HepG2 (cell line): ENCODE measurements around the gene ALG14. TPM values are rescaled to one million over a fixed set of nuclear protein-coding genes. Genes with fewer than 3 reads are reported as not detected.

Experiments
- ARHGAP35 ChIP-seq: sonication (generic); formaldehyde crosslinking; IDR thresholded peaks from 2 replicates; pipeline ENCODE4 v1.9.0; 2022; ENCODE audit warnings: mild to moderate bottlenecking, inconsistent platforms, moderate library complexity, missing genetic modification reagents, borderline replicate concordance
- ARNTL ChIP-seq: sonication (generic); formaldehyde crosslinking; IDR thresholded peaks from 2 replicates; pipeline ENCODE4 v1.4.0; 2020; ENCODE audit warnings: mild to moderate bottlenecking, missing genetic modification reagents
- ATAD3A ChIP-seq: sonication (generic); formaldehyde crosslinking; IDR thresholded peaks from 2 replicates; pipeline ENCODE4 v1.4.0; 2020; ENCODE audit warnings: missing genetic modification reagents
- BCL6 ChIP-seq: IDR thresholded peaks from 2 replicates; pipeline ENCODE4 v1.6.1; 2016; ENCODE audit warnings: missing genetic modification reagents, missing compliant biosample characterization
- BRD4 ChIP-seq: sonication (generic); formaldehyde crosslinking; IDR thresholded peaks from 2 replicates; pipeline ENCODE4 v1.4.0; 2020; ENCODE audit warnings: missing genetic modification reagents
- DNMT1 ChIP-seq: sonication (generic); formaldehyde crosslinking; IDR thresholded peaks from 2 replicates; pipeline ENCODE4 v1.5.1; 2020; ENCODE audit warnings: mild to moderate bottlenecking, missing genetic modification reagents
- DPF2 ChIP-seq: sonication (generic); formaldehyde crosslinking; IDR thresholded peaks from 2 replicates; pipeline ENCODE4 v1.4.0; 2020; ENCODE audit warnings: mild to moderate bottlenecking, low read depth, missing genetic modification reagents, borderline replicate concordance
- HMG20B ChIP-seq: conservative IDR thresholded peaks from 2 replicates; pipeline ENCODE4 v1.6.1; 2016; ENCODE audit warnings: missing genetic modification reagents, missing compliant biosample characterization
- HNRNPUL1 ChIP-seq: fragments of 200-400 bp; formaldehyde crosslinking; IDR thresholded peaks from 2 replicates; pipeline ENCODE4 v1.6.1; 2017; ENCODE audit warnings: low read depth, mild to moderate bottlenecking, low read length, moderate library complexity
- MXD4 ChIP-seq: IDR thresholded peaks from 2 replicates; pipeline ENCODE4 v1.6.1; 2016; ENCODE audit warnings: mild to moderate bottlenecking, missing biosample characterization, missing genetic modification reagents
- PCBP1 ChIP-seq: fragments of 200-400 bp; formaldehyde crosslinking; IDR thresholded peaks from 2 replicates; pipeline ENCODE4 v1.6.1; 2017; ENCODE audit warnings: mild to moderate bottlenecking, low read depth, low read length, borderline replicate concordance
- PHF21A ChIP-seq: sonication (generic); formaldehyde crosslinking; IDR thresholded peaks from 2 replicates; pipeline ENCODE4 v1.5.0; 2020; ENCODE audit warnings: mild to moderate bottlenecking, missing genetic modification reagents
- RFXAP ChIP-seq: sonication (generic); formaldehyde crosslinking; IDR thresholded peaks from 2 replicates; pipeline ENCODE4 v1.4.0; 2020; ENCODE audit warnings: missing genetic modification reagents, borderline replicate concordance
- SP1 ChIP-seq, 2 experiments: fragments of 450-650 bp in 1 of 2; sonication (generic) in 1 of 2; formaldehyde crosslinking in 1 of 2; IDR thresholded peaks; 2 replicates each; pipeline versions ENCODE4 v1.4.0 to v1.6.1; 2016 to 2020; ENCODE audit warnings: missing genetic modification reagents in 1 of 2
- TP53 ChIP-seq: sonication (generic); formaldehyde crosslinking; conservative IDR thresholded peaks from 2 replicates; pipeline ENCODE4 v1.4.0; 2020; ENCODE audit warnings: missing genetic modification reagents
- ZKSCAN8 ChIP-seq: IDR thresholded peaks from 2 replicates; pipeline ENCODE4 v1.6.1; 2016; ENCODE audit warnings: borderline replicate concordance, missing genetic modification reagents, missing compliant biosample characterization
- ZNF10 ChIP-seq: sonication (generic); formaldehyde crosslinking; IDR thresholded peaks from 2 replicates; pipeline ENCODE4 v1.4.0; 2020; ENCODE audit warnings: mild to moderate bottlenecking, low read depth, missing genetic modification reagents, borderline replicate concordance
- ZNF136 ChIP-seq: sonication (generic); formaldehyde crosslinking; IDR thresholded peaks from 2 replicates; pipeline ENCODE4 v1.8.1; 2022; ENCODE audit warnings: low read depth, mild to moderate bottlenecking, moderate library complexity, missing genetic modification reagents
- ZNF263 ChIP-seq: sonication (generic); formaldehyde crosslinking; IDR thresholded peaks from 2 replicates; pipeline ENCODE4 v1.4.0; 2020; ENCODE audit warnings: missing genetic modification reagents
- ZNF282 ChIP-seq: fragments of 450-650 bp; IDR thresholded peaks from 2 replicates; pipeline ENCODE4 v1.6.1; 2018; ENCODE audit not compliant: partially characterized antibody
- ZNF468 ChIP-seq: sonication (generic); formaldehyde crosslinking; IDR thresholded peaks from 2 replicates; pipeline ENCODE4 v1.8.0; 2022; ENCODE audit warnings: mild to moderate bottlenecking, moderate library complexity, missing genetic modification reagents
- ZNF546 ChIP-seq: sonication (generic); formaldehyde crosslinking; conservative IDR thresholded peaks from 2 replicates; pipeline ENCODE4 v1.8.1; 2023; ENCODE audit warnings: mild to moderate bottlenecking, missing genetic modification reagents
- ZNF569 ChIP-seq: sonication (generic); formaldehyde crosslinking; IDR thresholded peaks from 2 replicates; pipeline ENCODE4 v1.5.0; 2020; ENCODE audit warnings: mild to moderate bottlenecking, missing genetic modification reagents, moderate library complexity, borderline replicate concordance
- ZNF773 ChIP-seq: sonication (generic); formaldehyde crosslinking; IDR thresholded peaks from 2 replicates; pipeline ENCODE4 v1.4.0; 2020; ENCODE audit warnings: missing genetic modification reagents, borderline replicate concordance
- ZNF878 ChIP-seq: sonication (generic); formaldehyde crosslinking; IDR thresholded peaks from 2 replicates; pipeline ENCODE4 v1.8.1; 2023; ENCODE audit warnings: mild to moderate bottlenecking, missing genetic modification reagents, moderate library complexity
- ZSCAN25 ChIP-seq: sonication (generic); formaldehyde crosslinking; IDR thresholded peaks from 2 replicates; pipeline ENCODE4 v1.8.0; 2022; ENCODE audit warnings: mild to moderate bottlenecking, missing genetic modification reagents
- polyA plus RNA-seq, 8 experiments: library from polyadenylated mRNA; depleted of rRNA in 3 of 8; stranded (reverse) in 7 of 8; unstranded in 1 of 8; fragments of >200 nt; fragmentation: Illumina TruSeq in 4 of 8; extraction: Trizol in 4 of 8; gene quantifications; 2 replicates each; pipeline versions ENCODE4 v1.2.1 to v1.2.3, GENCODE V29; 2011 to 2016; ENCODE audit warnings: low read depth in 4 of 8, missing spikeins in 1 of 8, mixed read lengths in 1 of 8; ENCODE audit not compliant: insufficient read depth in 1 of 8
- total RNA-seq, 5 experiments: library from RNA; depleted of rRNA; stranded (reverse); fragments of >200 nt; fragmentation: Illumina TruSeq; extraction: Trizol; gene quantifications; 2 replicates each; pipeline ENCODE4 v1.2.3, GENCODE V29; 2016; ENCODE audit warnings: low read depth in 1 of 5
- TF ChIP-seq, protein P1 (sequence below): sonication (generic); formaldehyde crosslinking; IDR thresholded peaks from 2 replicates; pipeline ENCODE4 v1.4.0; 2020; ENCODE audit warnings: mild to moderate bottlenecking, missing genetic modification reagents
- TF ChIP-seq, protein P2 (sequence below): sonication (generic); formaldehyde crosslinking; IDR thresholded peaks from 2 replicates; pipeline ENCODE4 v1.8.1; 2022; ENCODE audit warnings: mild to moderate bottlenecking, missing genetic modification reagents

Gene ALG14
- total and polyA plus RNA-seq, 2 of the 13 experiments (the other 11 are each of a cell fraction or from before 2014, with no cell fraction given) = 4.5 to 12.7 TPM

DNA sequence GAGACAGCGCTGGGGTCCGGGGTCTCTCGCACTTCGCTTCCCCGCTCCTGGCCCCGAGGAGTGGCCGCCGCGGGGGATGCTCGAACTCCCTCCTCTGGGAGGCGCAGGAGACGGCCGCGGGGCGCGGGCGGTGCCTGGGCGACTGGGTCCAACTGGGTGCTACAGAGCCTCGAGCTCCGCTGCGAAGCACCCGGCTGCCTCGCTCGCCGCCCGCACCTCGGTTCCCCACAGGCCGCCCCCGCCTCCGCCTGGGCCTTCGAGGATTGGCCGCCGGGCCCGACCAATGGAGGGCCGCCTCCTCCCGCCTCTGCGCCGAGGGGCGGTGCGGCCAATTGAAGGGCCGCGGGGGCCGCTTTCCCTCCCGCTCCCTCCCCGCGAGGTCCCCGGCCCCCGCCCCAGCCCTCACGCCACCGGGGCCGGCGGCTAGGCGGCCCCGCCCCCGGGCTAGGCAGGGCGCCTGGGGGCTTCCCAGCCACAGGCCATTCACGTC is 145.8 kb downstream of the ALG14 start, which contains the start of gene CNN3 (continued):
- no peak for TF ChIP-seq PHF21A (CRISPR knock-in tag)
- TF ChIP-seq HMG20B (CRISPR knock-in tag) = peak; percentile 38; the same call in 1 of the 2 replicates
- TF ChIP-seq MXD4 (CRISPR knock-in tag) = no peak
- no peak for TF ChIP-seq ZNF263 (CRISPR knock-in tag)
- peak; percentile 20; the same call in 1 of the 2 replicates for TF ChIP-seq RFXAP (CRISPR knock-in tag)
- 0 out of 2 replicates have a peak, but pooled peaks have one; percentile 14 for TF ChIP-seq ZKSCAN8 (CRISPR knock-in tag)
- no peak for TF ChIP-seq BRD4 (CRISPR knock-in tag)
- TF ChIP-seq ARNTL = no peak
- TF ChIP-seq PCBP1 = no peak
- TF ChIP-seq, protein P1, sequence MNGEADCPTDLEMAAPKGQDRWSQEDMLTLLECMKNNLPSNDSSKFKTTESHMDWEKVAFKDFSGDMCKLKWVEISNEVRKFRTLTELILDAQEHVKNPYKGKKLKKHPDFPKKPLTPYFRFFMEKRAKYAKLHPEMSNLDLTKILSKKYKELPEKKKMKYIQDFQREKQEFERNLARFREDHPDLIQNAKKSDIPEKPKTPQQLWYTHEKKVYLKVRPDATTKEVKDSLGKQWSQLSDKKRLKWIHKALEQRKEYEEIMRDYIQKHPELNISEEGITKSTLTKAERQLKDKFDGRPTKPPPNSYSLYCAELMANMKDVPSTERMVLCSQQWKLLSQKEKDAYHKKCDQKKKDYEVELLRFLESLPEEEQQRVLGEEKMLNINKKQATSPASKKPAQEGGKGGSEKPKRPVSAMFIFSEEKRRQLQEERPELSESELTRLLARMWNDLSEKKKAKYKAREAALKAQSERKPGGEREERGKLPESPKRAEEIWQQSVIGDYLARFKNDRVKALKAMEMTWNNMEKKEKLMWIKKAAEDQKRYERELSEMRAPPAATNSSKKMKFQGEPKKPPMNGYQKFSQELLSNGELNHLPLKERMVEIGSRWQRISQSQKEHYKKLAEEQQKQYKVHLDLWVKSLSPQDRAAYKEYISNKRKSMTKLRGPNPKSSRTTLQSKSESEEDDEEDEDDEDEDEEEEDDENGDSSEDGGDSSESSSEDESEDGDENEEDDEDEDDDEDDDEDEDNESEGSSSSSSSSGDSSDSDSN (CRISPR knock-in tag) = peak; percentile 78; the same call in 1 of the 2 replicates
- TF ChIP-seq ZNF546 (CRISPR knock-in tag) = no peak
- TF ChIP-seq ZNF282 = no peak
- 0 out of 2 replicates have a peak, but pooled peaks have one; percentile 51 for TF ChIP-seq HNRNPUL1
- TF ChIP-seq ZNF10 = no peak
- peak; percentile 27; the same call in 1 of the 2 replicates for TF ChIP-seq ZSCAN25 (CRISPR knock-in tag)
- TF ChIP-seq DNMT1 (CRISPR knock-in tag) = no peak
- no peak for TF ChIP-seq ARHGAP35 (CRISPR knock-in tag)
- no peak for TF ChIP-seq ATAD3A (CRISPR knock-in tag)
- no peak for TF ChIP-seq ZNF136 (CRISPR knock-in tag)
- TF ChIP-seq BCL6 = peak; percentile 60; the same call in 1 of the 2 replicates
- no peak for TF ChIP-seq DPF2 (CRISPR knock-in tag)
- TF ChIP-seq ZNF569 (CRISPR knock-in tag) = no peak
- TF ChIP-seq, protein P2, sequence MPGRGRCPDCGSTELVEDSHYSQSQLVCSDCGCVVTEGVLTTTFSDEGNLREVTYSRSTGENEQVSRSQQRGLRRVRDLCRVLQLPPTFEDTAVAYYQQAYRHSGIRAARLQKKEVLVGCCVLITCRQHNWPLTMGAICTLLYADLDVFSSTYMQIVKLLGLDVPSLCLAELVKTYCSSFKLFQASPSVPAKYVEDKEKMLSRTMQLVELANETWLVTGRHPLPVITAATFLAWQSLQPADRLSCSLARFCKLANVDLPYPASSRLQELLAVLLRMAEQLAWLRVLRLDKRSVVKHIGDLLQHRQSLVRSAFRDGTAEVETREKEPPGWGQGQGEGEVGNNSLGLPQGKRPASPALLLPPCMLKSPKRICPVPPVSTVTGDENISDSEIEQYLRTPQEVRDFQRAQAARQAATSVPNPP (CRISPR knock-in tag) = 0 out of 2 replicates have a peak, but pooled peaks have one; percentile 72
- TF ChIP-seq SP1 (IDR thresholded peaks at IDR 0.05) = no peak
- TF ChIP-seq SP1 (CRISPR knock-in tag; IDR thresholded peaks at IDR 0.05) = peak; percentile 46; the same call in 1 of the 2 replicates
- TF ChIP-seq ZNF878 (CRISPR knock-in tag) = peak; percentile 82
- no peak for TF ChIP-seq ZNF468 (CRISPR knock-in tag)
- no peak for TF ChIP-seq TP53 (CRISPR knock-in tag)
- TF ChIP-seq ZNF773 (CRISPR knock-in tag) = no peak
